Aorta (tissue), 5 donors: Measurements from ENCODE around the gene ACRV1. TPM values are rescaled to one million over a fixed set of nuclear protein-coding genes. Genes with fewer than 3 reads are reported as not detected.
"Not testable (repeated sequence)": the region's sequence is repeated elsewhere in the genome, so short reads cannot be mapped to it uniquely, and the experiment has no call there.

Experiments
- ATAC-seq: fragments of 200-7000 bp; cut with Tn5 transposase; one replicate; pipeline ENCODE4 v1.9.1; 2022; ENCODE audit warnings: moderate library complexity; ENCODE audit not compliant: low FRiP score
- DNase-seq, 2 donors: peaks; one replicate each; pipeline ENCODE4 v3.0.0-alpha.2; 2020
- H3K27ac ChIP-seq, 2 donors: one replicate each; pipeline ENCODE4 v1.5.1; 2013; ENCODE audit warnings: low read length in 2 of 2, mild to moderate bottlenecking in 2 of 2, moderate library complexity in 2 of 2, control low read depth in 1 of 2, inconsistent platforms in 1 of 2, low read depth in 1 of 2
- H3K27me3 ChIP-seq, 2 donors: one replicate each; pipeline ENCODE4 v1.6.1; 2013; ENCODE audit warnings: control low read depth in 1 of 2, low read length in 1 of 2, mild to moderate bottlenecking in 1 of 2, moderate library complexity in 1 of 2; ENCODE audit not compliant: insufficient read depth in 2 of 2, control insufficient read depth in 1 of 2
- H3K36me3 ChIP-seq, 2 donors: one replicate each; pipeline ENCODE4 v1.6.1; 2013; ENCODE audit warnings: control low read depth in 1 of 2, low read length in 1 of 2, mild to moderate bottlenecking in 1 of 2; ENCODE audit not compliant: insufficient read depth in 2 of 2, control insufficient read depth in 1 of 2
- H3K4me1 ChIP-seq, 2 donors: one replicate each; pipeline ENCODE4 v1.6.1; 2013; ENCODE audit warnings: low read length in 2 of 2, control low read depth in 1 of 2, mild to moderate bottlenecking in 1 of 2, moderate library complexity in 1 of 2; ENCODE audit not compliant: insufficient read depth in 2 of 2, control insufficient read depth in 1 of 2
- H3K4me3 ChIP-seq, 2 donors: one replicate each; pipeline ENCODE4 v1.5.1; 2013; ENCODE audit warnings: low read length in 2 of 2, control low read depth in 1 of 2, mild to moderate bottlenecking in 1 of 2
- H3K9me3 ChIP-seq: one replicate; pipeline ENCODE4 v1.6.1; 2013; ENCODE audit warnings: mild to moderate bottlenecking, low read length; ENCODE audit not compliant: control insufficient read depth
- WGBS, 2 donors: extraction: QIAGEN DNeasy Blood & Tissue Kit; methylation state at CpG; one replicate each; pipeline ENCODE4 v1.1.7; 2013; 5-methylcytosine and 5-hydroxymethylcytosine counted together
- intact Hi-C, 2 donors: fragments of 100-400 bp; cut with DNase I; formaldehyde crosslinking; loops; one replicate each; pipeline versions ENCODE4 v1.14.2 to v1.15.0; 2022
- long read RNA-seq, 2 donors: library from polyadenylated mRNA; unstranded; transcript quantifications; one replicate each; pipeline ENCODE4 v2.0.0, GENCODE V29; 2020 to 2021
- polyA plus RNA-seq, 2 donors: library from polyadenylated mRNA; stranded (reverse); fragments of 200-250 nt; gene quantifications; one replicate each; pipeline ENCODE4 v1.2.3, GENCODE V29; 2013
- total RNA-seq, 2 donors: library from RNA; stranded (reverse); fragmentation: NEBNext Ultra II Directional; extraction: Animal tissue kit (Norgen Biotek cat#: 25700); gene quantifications; one replicate each; pipeline ENCODE4 v1.2.1, GENCODE V29; 2021
- donor health status: healthy with polysubstance abuse.
- donor health status: Bipolar disorder and iron deficiency.
- donor health status: DM: no; HTN: no; CAD: no.
- donor health status: DM: no; HTN: no; CAD: no.
- donor health status: DM: yes; HTN: yes; CAD: no.

The ACRV1 gene, protein sequence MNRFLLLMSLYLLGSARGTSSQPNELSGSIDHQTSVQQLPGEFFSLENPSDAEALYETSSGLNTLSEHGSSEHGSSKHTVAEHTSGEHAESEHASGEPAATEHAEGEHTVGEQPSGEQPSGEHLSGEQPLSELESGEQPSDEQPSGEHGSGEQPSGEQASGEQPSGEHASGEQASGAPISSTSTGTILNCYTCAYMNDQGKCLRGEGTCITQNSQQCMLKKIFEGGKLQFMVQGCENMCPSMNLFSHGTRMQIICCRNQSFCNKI
- total RNA-seq = not detected
- polyA plus RNA-seq = not detected
- long read RNA-seq, donor 1 = 0 reads
- long read RNA-seq, donor 2 = 0 reads

DNA sequence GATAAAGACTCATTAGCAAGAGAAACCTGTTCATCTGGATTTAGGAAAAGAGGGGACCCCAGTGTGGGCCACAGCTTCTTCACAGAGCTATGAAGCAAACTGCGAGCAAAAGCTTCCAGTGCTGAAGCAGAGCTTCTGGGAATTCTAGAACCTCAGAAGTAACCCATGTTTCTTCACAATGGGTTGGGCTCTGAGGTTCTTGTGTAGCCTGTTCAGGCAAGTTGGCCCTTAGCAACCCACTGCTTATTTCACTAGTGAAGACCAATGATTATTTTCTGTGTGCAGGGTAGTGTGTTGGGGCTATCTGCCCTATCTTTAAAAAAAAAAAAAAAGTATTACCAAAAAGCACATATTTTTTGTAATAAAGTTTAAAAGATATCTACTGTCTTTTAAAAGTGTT, at the start of gene ACRV1:
Gene ACRV1, minus strand, starts transcription at position 101 of the 400 bp plus-strand sequence. Its CDS starts 67 bp downstream, at position 34.
- intact Hi-C loops = no loop called here
- H3K27me3 ChIP-seq = no peaks in the 10 kb centered on the region
- no peak within 1 kb of the TSS for H3K4me3 ChIP-seq
- H3K9me3 ChIP-seq = no peaks in the 10 kb centered on the region
- no peaks in the 10 kb centered on the region for H3K36me3 ChIP-seq
- no peak within 1 kb of the TSS for H3K27ac ChIP-seq
- ATAC-seq (no peak), DNase-seq (no peak)
- WGBS, 2 donors = 94 to 96% methylated on average over 1 of the region's 1 CpG
- H3K4me1 ChIP-seq = no peaks in the 10 kb centered on the region

DNA sequence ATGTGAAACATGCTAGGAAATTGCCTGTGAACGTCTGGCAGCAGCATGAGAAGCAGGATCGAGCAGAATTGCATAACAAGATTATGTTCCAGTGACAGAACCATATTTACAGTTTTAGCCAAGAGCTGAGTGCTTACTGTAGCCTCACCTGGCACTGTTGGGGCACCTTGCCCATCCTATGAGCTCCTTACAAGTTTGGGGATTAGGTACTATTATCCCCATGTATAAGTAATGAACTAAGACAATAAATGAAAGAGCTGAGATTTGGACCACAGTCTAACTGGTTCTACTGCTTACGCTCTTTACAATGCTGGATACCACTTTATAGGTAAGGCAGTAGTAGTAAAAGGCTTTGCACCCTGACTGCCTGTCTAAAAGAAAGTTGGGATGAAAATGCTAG, 48.3 kb upstream of the ACRV1 start:
- H3K4me3 ChIP-seq = no peak overlapping the region
- no peaks in the 10 kb centered on the region for H3K36me3 ChIP-seq
- no peaks in the 10 kb centered on the region for H3K9me3 ChIP-seq
- ATAC-seq = no peak
- 61 to 66% methylated on average over 3 of the region's 3 CpGs for WGBS, 2 donors
- no peaks in the 10 kb centered on the region for H3K4me1 ChIP-seq
- H3K27me3 ChIP-seq = no peaks in the 10 kb centered on the region
- intact Hi-C loops = no loop called here
- no peak overlapping the region for H3K27ac ChIP-seq
- DNase-seq = no peak

DNA sequence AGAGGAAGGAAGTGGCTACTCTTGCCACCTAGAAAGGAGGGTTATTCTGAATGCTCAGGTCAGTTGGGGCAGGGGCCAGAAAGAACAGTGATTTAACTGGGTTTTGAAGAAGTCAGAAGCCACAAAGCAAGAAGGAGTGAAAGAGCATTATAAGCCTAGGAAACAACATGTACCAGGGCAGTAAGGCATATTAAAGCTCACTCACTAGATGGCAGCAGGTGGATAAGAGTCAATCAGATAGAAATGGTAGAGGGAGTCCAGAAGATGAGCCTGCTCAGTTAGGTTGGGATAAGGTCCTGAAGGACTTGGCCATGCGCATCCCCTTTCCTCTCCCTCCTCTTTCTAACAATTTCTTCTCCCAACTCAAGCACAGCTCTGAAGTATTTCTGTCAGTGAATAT, 43.5 kb upstream of the ACRV1 start:
- ATAC-seq (no peak), DNase-seq (no peak)
- 90 to 95% methylated on average over 1 of the region's 1 CpG for WGBS, 2 donors
- Histone ChIP-seq H3K27me3 (no peaks in the 10 kb centered on the region), H3K4me1 (no peaks in the 10 kb centered on the region), H3K4me3 (no peak overlapping the region), H3K27ac (no peak overlapping the region), H3K36me3 (no peaks in the 10 kb centered on the region), H3K9me3 (no peaks in the 10 kb centered on the region)
- intact Hi-C loops = loop anchor here in 1 of 2 donors (5.0 kb wide), 1 partner anchor 148 kb away; no protein-coding TSS in a partner anchor

DNA sequence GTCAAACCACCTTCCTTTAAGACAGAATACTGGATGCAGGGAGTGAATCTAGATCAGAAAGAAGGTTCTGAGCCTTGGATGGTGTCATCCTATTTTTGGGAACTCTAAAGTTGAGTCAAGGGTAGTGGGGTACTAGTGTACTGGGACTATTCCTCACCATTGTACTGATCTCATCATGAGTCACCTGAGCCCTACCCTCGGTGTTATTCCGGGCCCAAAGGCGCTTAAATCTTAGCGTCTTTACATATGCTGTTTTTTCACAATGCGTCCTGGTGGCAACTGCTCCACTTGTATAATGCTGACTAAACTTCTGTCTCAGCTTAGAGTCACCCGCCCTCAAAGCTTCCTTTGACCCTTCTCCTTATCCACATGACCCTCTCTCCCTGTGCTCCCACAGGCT, 40.1 kb upstream of the ACRV1 start:
- WGBS, 2 donors = 76 to 87% methylated on average over 6 of the region's 6 CpGs
- ATAC-seq = no peak
- no peaks in the 10 kb centered on the region for H3K27me3 ChIP-seq
- H3K4me1 ChIP-seq = no peaks in the 10 kb centered on the region
- DNase-seq = no peak
- H3K36me3 ChIP-seq = no peaks in the 10 kb centered on the region
- no peak overlapping the region for H3K4me3 ChIP-seq
- intact Hi-C loops = loop anchor here in 1 of 2 donors (5.0 kb wide), 1 partner anchor 152 kb away; no protein-coding TSS in a partner anchor
- no peaks in the 10 kb centered on the region for H3K9me3 ChIP-seq
- H3K27ac ChIP-seq = no peak overlapping the region

DNA sequence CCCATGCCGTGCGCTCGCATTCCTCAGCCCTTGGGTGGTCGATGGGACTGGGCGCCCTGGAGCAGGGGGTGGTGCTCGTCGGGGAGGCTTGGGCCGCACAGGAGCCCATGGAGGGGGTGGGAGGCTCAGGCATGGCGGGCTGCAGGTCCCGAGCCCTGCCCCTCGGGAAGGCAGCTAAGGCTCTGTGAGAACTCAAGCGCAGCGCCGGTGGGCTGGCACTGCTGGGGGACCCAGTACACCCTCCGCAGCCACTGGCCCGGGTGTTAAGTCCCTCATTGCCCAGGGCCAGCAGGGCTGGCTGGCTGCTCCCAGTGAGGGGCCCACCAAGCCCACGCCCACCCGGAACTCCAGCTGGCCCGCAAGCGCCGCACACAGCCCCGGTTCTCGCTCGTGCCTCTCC, 24.0 kb upstream of the ACRV1 start:
- H3K36me3 ChIP-seq, intact Hi-C loops, H3K27me3 ChIP-seq, ATAC-seq, H3K9me3 ChIP-seq, H3K27ac ChIP-seq, H3K4me1 ChIP-seq, H3K4me3 ChIP-seq, DNase-seq: not testable (repeated sequence)
- WGBS, 2 donors = 90 to 93% methylated on average over 19 to 24 of the region's 24 CpGs

DNA sequence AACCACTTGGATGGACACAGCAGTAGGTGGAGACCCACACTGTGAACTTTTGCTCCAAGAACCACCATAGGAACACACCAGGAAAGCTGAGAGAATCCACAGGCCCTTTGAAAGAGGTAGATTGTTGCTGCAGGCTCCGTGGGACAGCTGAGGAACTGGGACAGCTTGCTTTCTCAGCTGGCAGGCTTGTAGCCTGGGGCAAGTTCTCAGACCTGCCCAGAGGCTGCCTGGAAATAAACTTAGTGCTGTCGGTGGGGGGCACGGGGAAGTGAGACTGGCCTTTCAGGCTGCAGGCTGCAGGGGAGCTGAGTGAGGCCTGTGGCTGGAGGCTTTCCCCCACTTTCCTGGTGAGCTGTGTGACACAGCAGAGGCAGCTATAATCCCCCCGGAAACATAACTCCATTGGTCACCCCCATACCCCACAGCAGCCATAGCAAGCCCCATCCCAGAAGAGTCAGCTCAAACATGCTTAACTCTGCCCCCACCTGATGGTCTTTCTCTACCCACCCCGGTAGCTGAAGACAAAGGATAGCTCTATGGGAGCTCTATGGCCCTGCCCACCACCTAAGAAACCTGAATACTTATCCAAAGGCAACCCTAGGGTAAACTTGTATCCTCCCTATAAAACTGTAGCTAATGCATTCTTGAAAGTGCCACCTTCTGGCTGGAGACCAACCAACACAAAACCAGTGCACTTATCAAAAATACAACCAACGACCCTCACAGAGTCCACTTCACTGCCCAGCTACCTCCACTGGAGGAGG, 21.4 kb upstream of the ACRV1 start:
- Histone ChIP-seq H3K4me3 (no peak overlapping the region), H3K27me3 (no peaks in the 10 kb centered on the region), H3K36me3 (no peaks in the 10 kb centered on the region), H3K27ac (no peak overlapping the region), H3K9me3 (no peaks in the 10 kb centered on the region), H3K4me1 (no peaks in the 10 kb centered on the region)
- intact Hi-C loops = no loop called here
- WGBS, 2 donors = 32 to 36% methylated on average over 6 of the region's 6 CpGs
- ATAC-seq (no peak), DNase-seq (no peak)

DNA sequence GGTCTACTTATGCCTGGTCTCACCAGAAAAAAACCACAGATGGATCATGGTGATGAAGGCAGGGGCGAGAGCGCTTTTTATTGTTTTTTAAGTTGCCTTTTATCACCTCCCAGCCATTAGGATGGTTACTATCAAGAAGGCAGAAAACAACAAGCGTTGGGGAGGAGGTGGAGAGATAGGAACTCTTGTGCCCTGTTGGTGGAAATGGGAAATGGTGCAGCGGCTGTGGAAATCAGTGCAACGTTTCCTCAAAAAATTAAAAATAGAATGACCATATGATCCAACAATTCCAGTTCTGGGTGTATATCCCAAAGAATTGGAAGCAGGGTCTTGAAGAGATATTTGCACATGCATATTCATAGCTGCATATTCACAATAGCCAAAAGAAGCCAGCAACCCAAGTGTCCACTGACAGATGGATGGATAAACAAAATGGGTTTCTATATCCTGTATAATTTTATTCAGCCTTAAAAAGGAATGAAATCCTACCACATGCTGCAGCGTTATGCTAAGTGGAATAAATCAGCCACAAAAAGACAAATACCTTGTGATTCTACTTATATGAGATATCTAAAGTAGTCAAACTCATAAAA, 20.5 kb upstream of the ACRV1 start:
- no peak overlapping the region for H3K4me3 ChIP-seq
- DNase-seq = no peak
- no peaks in the 10 kb centered on the region for H3K27me3 ChIP-seq
- no peaks in the 10 kb centered on the region for H3K9me3 ChIP-seq
- H3K4me1 ChIP-seq = no peaks in the 10 kb centered on the region
- no peak overlapping the region for H3K27ac ChIP-seq
- H3K36me3 ChIP-seq = no peaks in the 10 kb centered on the region
- WGBS, 2 donors = 74 to 77% methylated on average over 6 of the region's 6 CpGs
- intact Hi-C loops = no loop called here
- ATAC-seq = no peak

DNA sequence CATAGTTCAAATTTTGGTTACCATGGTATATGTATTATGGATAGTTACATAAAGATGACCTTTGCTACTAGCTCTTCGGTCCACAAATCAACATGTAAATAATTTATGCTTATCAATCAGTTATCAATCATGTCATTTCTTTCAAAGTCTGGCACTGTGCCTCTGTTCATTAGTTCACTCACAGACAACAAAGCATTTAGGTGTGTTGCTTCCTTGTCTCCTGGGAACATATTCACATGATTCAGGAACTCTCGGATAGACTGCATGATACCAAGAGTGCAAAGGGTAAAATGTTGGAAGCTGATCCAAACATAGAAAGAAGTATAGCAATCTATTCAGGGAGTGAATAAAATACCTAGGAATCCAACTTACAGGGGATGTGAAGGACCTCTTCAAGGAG, 14.3 kb upstream of the ACRV1 start:
- Histone ChIP-seq H3K27ac (no peak overlapping the region), H3K9me3 (no peaks in the 10 kb centered on the region), H3K36me3 (no peaks in the 10 kb centered on the region), H3K4me3 (no peak overlapping the region), H3K4me1 (no peaks in the 10 kb centered on the region), H3K27me3 (no peaks in the 10 kb centered on the region)
- DNase-seq (no peak), ATAC-seq (no peak)
- intact Hi-C loops = no loop called here
- WGBS, 2 donors = 89 to 91% methylated on average over 2 of the region's 2 CpGs
